Aorta (tissue), 5 donors: Measurements from ENCODE around the gene CISD2. TPM values are rescaled to one million over a fixed set of nuclear protein-coding genes. Genes with fewer than 3 reads are reported as not detected.
A peak's percentile ranks its signal among the peaks of the same experiment; 100 is the strongest.
"Not testable (repeated sequence)": the region's sequence is repeated elsewhere in the genome, so short reads cannot be mapped to it uniquely, and the experiment has no call there.

ENCODE experiments used
- ATAC-seq: fragments of 200-7000 bp; cut with Tn5 transposase; one replicate; pipeline ENCODE4 v1.9.1; 2022; ENCODE audit warnings: moderate library complexity; ENCODE audit not compliant: low FRiP score
- DNase-seq, 2 donors: peaks; one replicate each; pipeline ENCODE4 v3.0.0-alpha.2; 2020
- H3K27ac ChIP-seq, 2 donors: one replicate each; pipeline ENCODE4 v1.5.1; 2013; ENCODE audit warnings: low read length in 2 of 2, mild to moderate bottlenecking in 2 of 2, moderate library complexity in 2 of 2, control low read depth in 1 of 2, inconsistent platforms in 1 of 2, low read depth in 1 of 2
- H3K27me3 ChIP-seq, 2 donors: one replicate each; pipeline ENCODE4 v1.6.1; 2013; ENCODE audit warnings: control low read depth in 1 of 2, low read length in 1 of 2, mild to moderate bottlenecking in 1 of 2, moderate library complexity in 1 of 2; ENCODE audit not compliant: insufficient read depth in 2 of 2, control insufficient read depth in 1 of 2
- H3K36me3 ChIP-seq, 2 donors: one replicate each; pipeline ENCODE4 v1.6.1; 2013; ENCODE audit warnings: control low read depth in 1 of 2, low read length in 1 of 2, mild to moderate bottlenecking in 1 of 2; ENCODE audit not compliant: insufficient read depth in 2 of 2, control insufficient read depth in 1 of 2
- H3K4me1 ChIP-seq, 2 donors: one replicate each; pipeline ENCODE4 v1.6.1; 2013; ENCODE audit warnings: low read length in 2 of 2, control low read depth in 1 of 2, mild to moderate bottlenecking in 1 of 2, moderate library complexity in 1 of 2; ENCODE audit not compliant: insufficient read depth in 2 of 2, control insufficient read depth in 1 of 2
- H3K4me3 ChIP-seq, 2 donors: one replicate each; pipeline ENCODE4 v1.5.1; 2013; ENCODE audit warnings: low read length in 2 of 2, control low read depth in 1 of 2, mild to moderate bottlenecking in 1 of 2
- H3K9me3 ChIP-seq: one replicate; pipeline ENCODE4 v1.6.1; 2013; ENCODE audit warnings: mild to moderate bottlenecking, low read length; ENCODE audit not compliant: control insufficient read depth
- WGBS, 2 donors: extraction: QIAGEN DNeasy Blood & Tissue Kit; methylation state at CpG; one replicate each; pipeline ENCODE4 v1.1.7; 2013; 5-methylcytosine and 5-hydroxymethylcytosine counted together
- intact Hi-C, 2 donors: fragments of 100-400 bp; cut with DNase I; formaldehyde crosslinking; loops; one replicate each; pipeline versions ENCODE4 v1.14.2 to v1.15.0; 2022
- polyA plus RNA-seq, 2 donors: library from polyadenylated mRNA; stranded (reverse); fragments of 200-250 nt; gene quantifications; one replicate each; pipeline ENCODE4 v1.2.3, GENCODE V29; 2013
- total RNA-seq, 2 donors: library from RNA; stranded (reverse); fragmentation: NEBNext Ultra II Directional; extraction: Animal tissue kit (Norgen Biotek cat#: 25700); gene quantifications; one replicate each; pipeline ENCODE4 v1.2.1, GENCODE V29; 2021
- donor health status: healthy with polysubstance abuse.
- donor health status: Bipolar disorder and iron deficiency.
- donor health status: DM: no; HTN: no; CAD: no.
- donor health status: DM: no; HTN: no; CAD: no.
- donor health status: DM: yes; HTN: yes; CAD: no.

CISD2 gene
- total and polyA plus RNA-seq, 4 donors: 16.2 to 22.5 (median 18.0) TPM

GRCh38 chr4:102862016-102862415, 6.8 kb upstream of the CISD2 start:
- Histone ChIP-seq H3K4me3 (no peak overlapping the region), H3K4me1 (no peaks in the 10 kb centered on the region), H3K27me3 (no peaks in the 10 kb centered on the region), H3K9me3 (peaks cover 1% of the 10 kb centered on the region), H3K27ac (no peak overlapping the region), H3K36me3 (no peaks in the 10 kb centered on the region)
- ATAC-seq (no peak), DNase-seq (no peak)
- intact Hi-C loops: loop anchor here in 1 of 2 donors (10.0 kb wide), 1 partner anchor 237 kb away; no protein-coding TSS in a partner anchor
- WGBS, 2 donors: 89 to 97% methylated on average over 1 of the region's 1 CpG

- intact Hi-C loops: loop anchor here in 1 of 2 donors (10.0 kb wide), 1 partner anchor 238 kb away; no protein-coding TSS in a partner anchor
- Histone ChIP-seq H3K9me3 (peaks cover 1% of the 10 kb centered on the region), H3K4me1 (no peaks in the 10 kb centered on the region), H3K36me3 (no peaks in the 10 kb centered on the region), H3K4me3 (no peak overlapping the region), H3K27ac (no peak overlapping the region), H3K27me3 (no peaks in the 10 kb centered on the region)
- ATAC-seq: no peak
- 96 to 100% methylated on average over 1 of the region's 1 CpG for WGBS, 2 donors
- DNase-seq: no peak
These were observed 6.0 kb upstream of the CISD2 start for GRCh38 chr4:102862747-102863146.

- intact Hi-C loops: loop anchor here (5.0 to 10.0 kb wide), 3 partner anchors 38 to 363 kb away; partner anchors contain the start of genes NFKB1 (in 1 of the 2) and UBE2D3 (in 1 of the 2)
These were observed 3.5 kb upstream of the CISD2 start for GRCh38 chr4:102865327-102865726.

DNA sequence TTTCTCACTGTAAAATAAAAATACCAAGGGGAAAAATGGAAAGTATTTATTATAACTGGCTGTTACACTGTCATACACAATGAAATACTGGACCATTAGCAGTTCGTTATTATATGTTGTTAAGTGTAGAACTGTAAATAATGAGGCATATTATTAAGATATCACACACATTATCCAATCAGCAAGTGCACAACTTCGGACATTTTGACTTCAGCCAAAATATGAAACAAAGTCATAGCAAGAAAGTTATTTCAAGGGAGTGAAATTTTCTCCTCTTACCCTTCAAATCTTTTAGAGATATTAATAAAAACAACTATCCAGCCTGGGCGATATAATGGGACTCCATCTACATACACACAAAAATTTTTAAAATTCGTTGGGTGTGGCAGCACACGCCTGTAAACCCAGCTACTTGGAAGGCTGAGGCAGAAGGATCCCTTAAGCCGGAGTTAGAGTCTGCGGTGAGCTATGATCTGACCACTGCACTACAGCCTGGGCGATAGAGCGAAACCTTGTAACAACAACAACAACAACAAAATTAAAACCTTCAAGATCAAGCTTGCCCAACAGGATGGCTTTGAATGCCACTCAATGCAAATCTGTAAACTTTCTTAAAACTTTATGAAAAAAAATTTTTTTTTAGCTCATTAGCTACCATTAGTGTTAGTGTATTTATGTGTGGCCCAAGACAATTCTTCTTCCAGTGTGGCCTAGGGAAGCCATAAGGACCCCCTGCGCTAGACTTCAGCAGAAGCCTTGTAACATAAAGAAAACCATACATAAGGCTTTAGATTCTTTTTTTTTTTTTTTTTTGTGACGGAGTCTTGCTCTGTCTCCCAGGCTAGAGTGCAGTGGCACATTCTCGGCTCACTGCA, 1.3 kb upstream of the CISD2 start:
- H3K27ac ChIP-seq: peak overlapping the region; percentile 88 to 93
- no peaks in the 10 kb centered on the region for H3K36me3 ChIP-seq
- H3K9me3 ChIP-seq: no peaks in the 10 kb centered on the region
- intact Hi-C loops: loop anchor here (5.0 to 10.0 kb wide), 3 partner anchors 40 to 365 kb away; partner anchors contain the start of genes NFKB1 (in 1 of the 2) and UBE2D3 (in 1 of the 2)
- H3K27me3 ChIP-seq: no peaks in the 10 kb centered on the region
- H3K4me3 ChIP-seq: peak overlapping the region in 1 of 2 donors; percentile 59
- DNase-seq: no peak
- ATAC-seq: no peak
- 70 to 77% methylated on average over 12 of the region's 12 CpGs for WGBS, 2 donors
- no peaks in the 10 kb centered on the region for H3K4me1 ChIP-seq

More at GRCh38 chr4:102865327-102865726, 3.5 kb upstream of the CISD2 start:
- H3K4me1 ChIP-seq, ATAC-seq, H3K9me3 ChIP-seq, H3K27me3 ChIP-seq, H3K36me3 ChIP-seq, H3K27ac ChIP-seq, H3K4me3 ChIP-seq, DNase-seq: not testable (repeated sequence)
- 98 to 100% methylated on average over 5 of the region's 5 CpGs for WGBS, 2 donors

- H3K36me3 ChIP-seq: no peaks in the 10 kb centered on the region
- DNase-seq (peak in 1 of 2 donors; percentile 55), ATAC-seq (peak; percentile 82)
- no peaks in the 10 kb centered on the region for H3K27me3 ChIP-seq
- H3K9me3 ChIP-seq: no peaks in the 10 kb centered on the region
- H3K4me1 ChIP-seq: no peaks in the 10 kb centered on the region
- WGBS, 2 donors: 3 to 12% methylated on average over 23 of the region's 23 CpGs
- peak overlapping the region; percentile 59 to 69 for H3K4me3 ChIP-seq
- intact Hi-C loops: loop anchor here (5.0 to 10.0 kb wide), 3 partner anchors 41 to 366 kb away; partner anchors contain the start of genes NFKB1 (in 1 of the 2) and UBE2D3 (in 1 of the 2)
- H3K27ac ChIP-seq: peak overlapping the region; percentile 88 to 93
These were observed 525 bp upstream of the CISD2 start for GRCh38 chr4:102868153-102868780.

GRCh38 chr4:102869569-102870197, 891 bp downstream of the CISD2 start:
- peak overlapping the region in 1 of 2 donors; percentile 83 for H3K27ac ChIP-seq
- no peaks in the 10 kb centered on the region for H3K36me3 ChIP-seq
- ATAC-seq (no peak), DNase-seq (peak in 1 of 2 donors; percentile 46)
- no peaks in the 10 kb centered on the region for H3K4me1 ChIP-seq
- H3K4me3 ChIP-seq: peak overlapping the region; percentile 59 to 74
- H3K9me3 ChIP-seq: no peaks in the 10 kb centered on the region
- 11 to 14% methylated on average over 19 of the region's 19 CpGs for WGBS, 2 donors
- intact Hi-C loops: loop anchor here (1.0 to 10.0 kb wide), 4 partner anchors 42 to 367 kb away; partner anchors contain the start of genes UBE2D3 (in 2 of the 2) and NFKB1 (in 1 of the 2)
- no peaks in the 10 kb centered on the region for H3K27me3 ChIP-seq

GRCh38 chr4:102871772-102872171, 3.0 kb downstream of the CISD2 start:
- WGBS, 2 donors: 75 to 76% methylated on average over 2 of the region's 2 CpGs
- ATAC-seq: no peak
- intact Hi-C loops: no loop called here

GRCh38 chr4:102877477-102878106, 8.8 kb downstream of the CISD2 start:
- ATAC-seq, intact Hi-C loops, DNase-seq, H3K9me3 ChIP-seq, H3K27me3 ChIP-seq, H3K4me3 ChIP-seq, H3K4me1 ChIP-seq, H3K27ac ChIP-seq, H3K36me3 ChIP-seq: not testable (repeated sequence)
- WGBS, 2 donors: 97 to 99% methylated on average over 3 of the region's 3 CpGs

More at GRCh38 chr4:102871772-102872171, 3.0 kb downstream of the CISD2 start:
- no peak overlapping the region for H3K27ac ChIP-seq
- no peaks in the 10 kb centered on the region for H3K4me1 ChIP-seq
- no peak for DNase-seq
- H3K27me3 ChIP-seq: no peaks in the 10 kb centered on the region
- no peak overlapping the region for H3K4me3 ChIP-seq
- no peaks in the 10 kb centered on the region for H3K36me3 ChIP-seq
- H3K9me3 ChIP-seq: no peaks in the 10 kb centered on the region
